Fibroblast of the aortic adventitia (primary cell): ENCODE results near the gene SLC6A7. TPM values are rescaled to one million over a fixed set of nuclear protein-coding genes. Genes with fewer than 3 reads are reported as not detected.
"Not testable (repeated sequence)": the region's sequence is repeated elsewhere in the genome, so short reads cannot be mapped to it uniquely, and the experiment has no call there.

Source experiments
- DNase-seq: peaks from one replicate; pipeline ENCODE4 v3.0.0-alpha.2; 2010; ENCODE audit warnings: low read depth
- H3K4me3 ChIP-seq: 2 replicates; pipeline ENCODE4 v1.5.1; 2011; ENCODE audit warnings: low read depth, mild to moderate bottlenecking, control low read depth, low read length, moderate library complexity
- CTCF ChIP-seq: IDR thresholded peaks from 2 replicates; pipeline ENCODE4 v1.5.1; 2011; ENCODE audit warnings: mild to moderate bottlenecking, low read length, control low read depth, inconsistent platforms; ENCODE audit not compliant: insufficient read depth
- total RNA-seq: library from RNA; depleted of rRNA; stranded (reverse); fragments of >200 nt; gene quantifications from 2 replicates; pipeline ENCODE4 v1.2.3, GENCODE V29; 2012; ENCODE audit warnings: low replicate concordance

Gene SLC6A7
- total RNA-seq, 1 donor, result not detected

GRCh38 chr5:150227606-150228273 is 37.9 kb downstream of the SLC6A7 start:
- no peak for DNase-seq
- H3K4me3 ChIP-seq, result no peak overlapping the region
- TF ChIP-seq CTCF, result no peak

- no peak for DNase-seq
- H3K4me3 ChIP-seq, result no peak overlapping the region
- no peak for TF ChIP-seq CTCF
Measured at GRCh38 chr5:150229571-150229970, 39.7 kb downstream of the SLC6A7 start.

GRCh38 chr5:150230842-150231241 is 41.0 kb downstream of the SLC6A7 start:
- no peak for DNase-seq
- H3K4me3 ChIP-seq, result no peak overlapping the region
- TF ChIP-seq CTCF, result no peak

GRCh38 chr5:150233706-150234105 is 43.8 kb downstream of the SLC6A7 start:
- not testable (repeated sequence) for H3K4me3 ChIP-seq, DNase-seq

GRCh38 chr5:150234576-150235499 is 45.0 kb downstream of the SLC6A7 start:
- H3K4me3 ChIP-seq, result no peak overlapping the region
- TF ChIP-seq CTCF, result no peak
- DNase-seq, result no peak

GRCh38 chr5:150235500-150235854 is 45.6 kb downstream of the SLC6A7 start:
- no peak for DNase-seq
- no peak overlapping the region for H3K4me3 ChIP-seq
- TF ChIP-seq CTCF, result no peak

- H3K4me3 ChIP-seq, result no peak overlapping the region
- TF ChIP-seq CTCF, result no peak
- no peak for DNase-seq
Measured at GRCh38 chr5:150236313-150236712, 46.5 kb downstream of the SLC6A7 start.
